Vagina (tissue), 2 donors: ENCODE results near the gene PRDM1.

ENCODE experiments used
- CTCF ChIP-seq, 3 experiments: fragments of 450-650 bp in 2 of 3; fragments of 200-600 bp in 1 of 3; sonication (generic) in 1 of 3; IDR thresholded peaks; one replicate each; pipeline ENCODE4 v1.5.1; 2017 to 2019; ENCODE audit warnings: antibody characterized with exemption in 3 of 3, mild to moderate bottlenecking in 2 of 3, moderate library complexity in 2 of 3
- POLR2A ChIP-seq, 2 donors: fragments of 450-650 bp; IDR thresholded peaks; one replicate each; pipeline ENCODE4 v1.6.1; 2017; ENCODE audit warnings: antibody characterized with exemption in 2 of 2, mild to moderate bottlenecking in 2 of 2, moderate library complexity in 2 of 2
- POLR2AphosphoS5 ChIP-seq, 2 donors: sonication (generic); formaldehyde crosslinking; IDR thresholded peaks; one replicate each; pipeline ENCODE4 v1.9.0; 2017; ENCODE audit warnings: antibody characterized with exemption in 2 of 2, mild to moderate bottlenecking in 2 of 2, low read depth in 1 of 2; ENCODE audit not compliant: insufficient read depth in 1 of 2

GRCh38 chr6:106077881-106078280 is 8.3 kb upstream of the PRDM1 start:
- TF ChIP-seq POLR2A (IDR thresholded peaks at IDR 0.05) (no peak), CTCF (IDR thresholded peaks at IDR 0.05) (no peak), POLR2AphosphoS5 (IDR thresholded peaks at IDR 0.05; ENCODE audit: insufficient read depth in 1 of 2, low read depth in 1 of 2) (no peak)
